ENCODE data around the gene ZNF394. TPM values are rescaled to one million over a fixed set of nuclear protein-coding genes. Genes with fewer than 3 reads are reported as not detected.

Gene ZNF394
- total RNA-seq, 1 donor: 30.2 TPM

- DNase-seq (ENCODE audit: low read depth): no peak
- no peak overlapping the region for H3K4me3 ChIP-seq (ENCODE audit: low read depth, low read length)
- no peak for TF ChIP-seq CTCF (IDR thresholded peaks at IDR 0.05; ENCODE audit: insufficient read depth, low read depth, low read length)
These were observed 44.2 kb downstream of the ZNF394 start for GRCh38 chr7:99455874-99456273.

GRCh38 chr7:99453105-99453504, 47.0 kb downstream of the ZNF394 start:
- TF ChIP-seq CTCF (IDR thresholded peaks at IDR 0.05; ENCODE audit: insufficient read depth, low read depth, low read length): no peak
- H3K4me3 ChIP-seq (ENCODE audit: low read depth, low read length): no peak overlapping the region
- no peak for DNase-seq (ENCODE audit: low read depth)

- no peak for TF ChIP-seq CTCF (IDR thresholded peaks at IDR 0.05; ENCODE audit: insufficient read depth, low read depth, low read length)
These were observed 47.5 kb downstream of the ZNF394 start for GRCh38 chr7:99452541-99452940.

GRCh38 chr7:99451936-99452335, 48.1 kb downstream of the ZNF394 start:
- no peak for TF ChIP-seq CTCF (IDR thresholded peaks at IDR 0.05; ENCODE audit: insufficient read depth, low read depth, low read length)
- no peak overlapping the region for H3K4me3 ChIP-seq (ENCODE audit: low read depth, low read length)
- no peak for DNase-seq (ENCODE audit: low read depth)

More at GRCh38 chr7:99452541-99452940, 47.5 kb downstream of the ZNF394 start:
- no peak for DNase-seq (ENCODE audit: low read depth)
- no peak overlapping the region for H3K4me3 ChIP-seq (ENCODE audit: low read depth, low read length)

- no peak for TF ChIP-seq CTCF (IDR thresholded peaks at IDR 0.05; ENCODE audit: insufficient read depth, low read depth, low read length)
- no peak overlapping the region for H3K4me3 ChIP-seq (ENCODE audit: low read depth, low read length)
- DNase-seq (ENCODE audit: low read depth): no peak
These were observed 50.8 kb downstream of the ZNF394 start for GRCh38 chr7:99449326-99449725.

- H3K4me3 ChIP-seq (ENCODE audit: low read depth, low read length): no peak overlapping the region
- no peak for DNase-seq (ENCODE audit: low read depth)
- TF ChIP-seq CTCF (IDR thresholded peaks at IDR 0.05; ENCODE audit: insufficient read depth, low read depth, low read length): no peak
These were observed 51.2 kb downstream of the ZNF394 start for GRCh38 chr7:99448855-99449254.

GRCh38 chr7:99447943-99448342, 52.1 kb downstream of the ZNF394 start:
- no peak for DNase-seq (ENCODE audit: low read depth)
- peak; percentile 41 for TF ChIP-seq CTCF (IDR thresholded peaks at IDR 0.05; ENCODE audit: insufficient read depth, low read depth, low read length)
- no peak overlapping the region for H3K4me3 ChIP-seq (ENCODE audit: low read depth, low read length)
